Left lobe of liver (tissue), 2 donors: ENCODE results near the gene TRAPPC3L. TPM values are rescaled to one million over a fixed set of nuclear protein-coding genes. Genes with fewer than 3 reads are reported as not detected.
"Not testable (repeated sequence)": the region's sequence is repeated elsewhere in the genome, so short reads cannot be mapped to it uniquely, and the experiment has no call there.

Source experiments
- ATAC-seq: fragments of 200-7000 bp; cut with Tn5 transposase; one replicate; pipeline ENCODE4 v1.9.1; 2020; ENCODE audit warnings: mild to moderate bottlenecking, moderate library complexity
- DNase-seq: peaks from one replicate; pipeline ENCODE4 v3.0.0-alpha.2; 2020; ENCODE audit warnings: low spot score
- total RNA-seq: library from RNA; stranded (reverse); gene quantifications from one replicate; pipeline ENCODE4 v1.2.1, GENCODE V29; 2021
- donor health status: DM: no; HTN: no; CAD: no; lungs with moderate emphysema.
- donor health status: DM: no; HTN: yes; CAD: no.

Gene TRAPPC3L
- total RNA-seq, 1 donor from 2014 or later: not detected

GRCh38 chr6:116515141-116515540 lies 30.3 kb downstream of the TRAPPC3L start:
- ATAC-seq (peak; percentile 68), DNase-seq (no peak)

- no peak for ATAC-seq
- no peak for DNase-seq
Measured at GRCh38 chr6:116514111-116514510, 31.4 kb downstream of the TRAPPC3L start.

GRCh38 chr6:116513224-116513875 lies 32.1 kb downstream of the TRAPPC3L start:
- no peak for ATAC-seq
- DNase-seq: no peak

- no peak for ATAC-seq
- DNase-seq: no peak
Measured at GRCh38 chr6:116512734-116513133, 32.8 kb downstream of the TRAPPC3L start.

DNA sequence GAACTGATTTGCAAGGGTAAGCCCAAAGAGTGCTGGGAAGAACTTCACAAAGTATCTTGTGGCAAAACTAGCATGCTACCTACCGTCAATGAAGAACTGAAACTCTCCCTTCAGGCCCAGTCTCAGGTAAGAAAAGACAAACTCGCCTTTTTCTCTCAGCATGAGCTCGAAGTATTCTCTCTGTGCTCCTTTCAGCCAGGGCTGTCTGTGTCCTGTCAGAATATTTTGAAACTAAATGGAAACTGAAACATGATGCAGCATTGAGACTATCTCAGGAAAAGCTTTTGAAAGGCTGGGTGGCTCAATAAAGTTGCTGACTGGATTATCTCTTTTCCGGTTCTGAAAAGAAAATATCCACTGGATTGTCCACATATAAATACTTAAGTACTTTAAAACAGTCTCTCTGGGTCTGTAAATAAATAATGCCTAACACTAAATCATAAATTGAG lies 33.3 kb downstream of the TRAPPC3L start:
- ATAC-seq (peak; percentile 23), DNase-seq (no peak)

DNA sequence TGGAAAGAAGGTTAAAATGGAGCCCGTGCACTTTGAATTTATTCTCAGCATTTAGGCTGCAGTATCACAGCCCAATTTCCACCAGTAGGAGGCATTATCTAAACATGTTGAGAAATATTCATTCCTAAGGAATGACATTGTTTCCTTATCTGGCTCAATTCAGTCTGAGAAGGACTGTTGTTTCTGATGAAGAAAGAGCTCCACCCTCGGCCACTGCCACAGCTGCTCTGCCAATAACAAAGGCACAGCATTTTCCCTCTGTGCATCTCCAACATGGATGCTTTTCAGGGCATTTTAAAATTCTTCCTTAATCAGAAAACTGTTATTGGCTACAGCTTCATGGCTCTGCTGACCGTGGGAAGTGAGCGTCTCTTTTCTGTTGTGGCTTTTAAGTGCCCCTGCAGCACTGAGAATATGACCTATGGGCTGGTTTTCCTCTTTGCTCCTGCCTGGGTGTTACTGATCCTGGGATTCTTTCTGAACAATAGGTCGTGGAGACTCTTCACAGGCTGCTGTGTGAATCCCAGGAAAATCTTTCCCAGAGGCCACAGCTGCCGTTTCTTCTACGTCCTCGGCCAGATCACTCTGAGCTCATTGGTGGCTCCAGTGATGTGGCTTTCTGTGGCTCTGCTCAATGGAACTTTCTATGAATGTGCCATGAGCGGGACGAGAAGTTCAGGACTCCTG lies 33.9 kb downstream of the TRAPPC3L start, which contains the start of gene CALHM5:
Gene CALHM5 (plus strand): TSS at position 216 of the 687 bp plus-strand sequence. CDS start 58 bp downstream, at position 274.
- DNase-seq: no peak
- peak; percentile 68 for ATAC-seq

DNA sequence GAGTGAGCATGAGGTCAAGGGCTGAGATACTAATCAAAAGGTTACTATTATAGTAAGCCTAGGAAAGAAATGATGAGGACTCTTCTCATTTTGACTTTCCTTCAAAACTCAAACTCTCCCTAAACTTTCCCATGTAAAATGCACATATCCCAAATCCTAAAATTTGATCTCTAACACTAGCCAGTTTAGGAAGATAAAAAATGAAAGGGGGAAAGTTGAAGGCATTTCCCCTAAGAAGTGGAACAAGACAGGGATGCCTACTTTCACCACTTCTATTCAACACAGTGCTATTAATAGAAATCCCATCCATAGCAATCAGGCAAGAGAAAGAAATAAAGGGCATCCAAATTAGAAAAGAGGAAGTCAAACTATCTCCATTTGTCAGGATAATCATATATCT lies 37.0 kb downstream of the TRAPPC3L start:
- ATAC-seq (no peak), DNase-seq (no peak)

DNA sequence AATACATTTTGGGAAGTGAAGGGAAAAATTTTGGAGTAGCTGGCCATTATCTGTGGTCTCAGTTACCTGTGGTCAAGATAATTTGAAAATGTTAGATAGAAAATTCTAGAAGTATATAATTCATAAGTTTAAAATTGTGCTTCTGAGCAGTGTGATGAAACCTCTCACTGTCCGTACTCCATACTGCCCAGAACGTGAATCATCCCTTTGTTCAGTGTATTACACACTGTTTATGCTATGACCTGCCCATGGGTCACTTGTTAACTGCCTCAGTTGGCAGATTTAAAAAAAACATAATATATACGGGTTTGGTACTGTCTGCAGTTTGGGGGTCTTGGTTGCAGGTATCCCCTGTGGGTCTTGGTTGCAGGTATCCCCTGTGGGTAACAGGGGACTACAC lies 38.2 kb downstream of the TRAPPC3L start:
- DNase-seq: no peak
- ATAC-seq: no peak

- ATAC-seq: no peak
- no peak for DNase-seq
Measured at GRCh38 chr6:116500969-116501433, 44.5 kb downstream of the TRAPPC3L start.

DNA sequence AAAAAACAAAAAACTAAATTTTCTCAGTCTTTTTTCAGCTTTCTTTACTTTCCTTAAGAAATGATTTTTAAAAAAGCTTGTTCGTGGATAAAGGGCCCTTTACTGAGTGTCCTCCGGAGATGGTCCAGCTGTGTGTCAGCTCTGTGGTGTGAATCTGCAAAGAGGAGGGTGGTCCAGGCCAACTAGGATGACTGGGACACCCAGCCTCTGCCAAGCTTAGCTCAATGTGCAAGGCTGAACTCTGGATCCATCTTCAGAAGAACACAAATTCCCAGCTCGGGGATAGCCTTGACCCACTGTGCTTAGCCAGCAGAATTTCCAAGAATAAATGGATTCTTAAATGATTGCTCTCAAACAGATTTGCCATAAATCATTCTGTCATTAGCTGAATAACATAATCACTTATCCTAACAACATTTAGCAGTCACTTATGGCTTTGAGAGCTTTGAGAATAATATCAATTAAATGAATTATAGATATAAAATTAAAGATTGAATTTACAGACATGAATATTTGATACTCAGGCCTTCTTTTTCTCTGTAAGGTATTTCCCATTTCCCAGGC lies 48.3 kb downstream of the TRAPPC3L start:
- DNase-seq: no peak
- ATAC-seq: no peak

DNA sequence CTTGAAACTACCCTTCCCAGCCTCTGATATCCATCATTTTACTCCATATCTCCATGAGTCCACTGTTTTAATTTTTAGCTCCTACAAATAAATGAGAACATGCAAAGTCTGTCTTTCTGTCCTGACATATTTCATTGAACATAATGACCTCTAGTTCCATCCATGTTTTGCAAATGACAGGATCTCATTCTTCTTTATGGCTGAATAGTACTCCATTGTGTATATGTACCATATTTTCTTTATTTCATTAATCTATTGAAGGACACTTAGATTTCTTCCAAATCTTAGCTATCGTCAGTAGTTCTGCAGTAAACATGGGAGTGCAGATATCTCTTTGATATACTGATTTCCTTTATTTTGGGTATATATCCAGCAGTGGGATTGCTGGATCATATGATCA lies 50.3 kb downstream of the TRAPPC3L start:
- not testable (repeated sequence) for DNase-seq, ATAC-seq

DNA sequence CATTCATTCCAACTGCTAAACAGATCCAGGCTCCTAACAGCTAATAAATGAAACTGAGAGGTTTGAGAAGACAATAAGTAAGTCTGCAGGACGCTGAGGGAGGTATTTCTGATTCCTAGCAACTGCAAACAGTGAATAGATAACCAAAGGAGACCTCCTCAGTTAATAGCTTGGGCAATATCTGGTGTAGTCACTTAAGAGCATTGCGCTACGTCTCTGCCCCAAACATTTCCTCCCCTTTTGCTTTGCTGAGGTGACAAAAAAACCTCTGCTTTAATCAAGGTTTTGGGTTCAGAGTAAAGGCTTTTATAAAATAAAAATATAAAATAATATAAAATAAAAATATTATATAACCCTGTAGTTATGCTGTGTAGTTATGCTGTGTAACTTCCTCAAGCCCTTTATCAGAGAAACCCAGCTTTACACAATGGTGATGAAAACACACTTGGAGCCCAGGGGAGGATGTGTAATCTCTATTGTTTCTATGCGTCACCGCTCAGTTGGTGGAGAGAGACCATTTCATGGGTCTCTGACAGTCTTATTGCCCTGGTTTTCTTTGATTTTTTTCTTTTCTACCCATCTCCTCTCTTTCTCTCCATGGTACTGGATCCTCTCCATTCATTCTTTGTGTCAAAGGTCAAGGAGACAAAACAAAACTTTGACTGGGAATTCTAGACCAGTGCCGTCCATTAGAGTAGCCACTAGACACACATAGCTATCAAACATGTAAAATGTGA lies 53.0 kb downstream of the TRAPPC3L start:
- ATAC-seq (no peak), DNase-seq (no peak)

- DNase-seq: no peak
- ATAC-seq: no peak
Measured at GRCh38 chr6:116491610-116492330, 53.7 kb downstream of the TRAPPC3L start.

GRCh38 chr6:116485559-116486184 lies 59.8 kb downstream of the TRAPPC3L start:
- ATAC-seq: no peak
- no peak for DNase-seq

DNA sequence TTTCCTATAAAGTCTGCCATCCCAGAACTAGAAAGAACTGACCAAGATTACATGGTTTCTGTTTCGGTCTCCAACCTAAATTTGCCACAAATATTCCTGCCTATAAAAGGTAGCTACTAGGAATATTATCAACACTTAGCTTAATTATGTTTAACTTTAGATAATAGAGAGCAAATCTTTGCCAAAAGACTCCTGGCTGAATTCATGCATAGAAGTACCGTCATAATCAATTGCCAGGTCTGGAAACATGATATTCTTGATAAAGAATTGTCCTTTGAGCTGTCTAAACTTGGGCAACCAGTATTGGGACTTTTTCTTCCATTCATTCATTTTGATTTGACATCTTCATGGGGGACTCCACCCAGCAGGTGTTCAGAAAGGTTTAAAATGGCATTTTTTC lies 61.9 kb downstream of the TRAPPC3L start:
- no peak for DNase-seq
- no peak for ATAC-seq

DNA sequence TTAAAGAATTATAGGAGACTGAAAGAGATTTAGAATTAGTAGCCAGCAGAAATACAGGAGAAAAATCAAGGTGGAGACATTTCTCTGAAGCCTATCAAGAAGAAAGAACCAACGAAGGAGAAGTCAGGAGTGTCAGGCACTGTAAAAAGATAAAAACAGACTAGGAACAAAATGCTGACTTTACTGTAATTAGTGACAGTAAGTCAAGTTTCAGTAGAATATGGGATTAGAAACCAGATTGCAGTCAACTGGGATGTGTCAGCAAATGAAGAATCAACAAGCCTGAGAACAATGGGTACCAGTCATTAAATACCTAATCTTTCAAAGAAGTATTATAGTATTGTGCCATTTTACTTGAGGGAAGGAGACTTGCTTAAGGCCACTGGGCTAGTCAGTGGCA lies 62.7 kb downstream of the TRAPPC3L start:
- ATAC-seq: no peak
- DNase-seq: no peak

- no peak for DNase-seq
- ATAC-seq: no peak
Measured at GRCh38 chr6:116476002-116476678, 69.3 kb downstream of the TRAPPC3L start.

GRCh38 chr6:116475141-116475540 lies 70.3 kb downstream of the TRAPPC3L start:
- no peak for ATAC-seq

DNA sequence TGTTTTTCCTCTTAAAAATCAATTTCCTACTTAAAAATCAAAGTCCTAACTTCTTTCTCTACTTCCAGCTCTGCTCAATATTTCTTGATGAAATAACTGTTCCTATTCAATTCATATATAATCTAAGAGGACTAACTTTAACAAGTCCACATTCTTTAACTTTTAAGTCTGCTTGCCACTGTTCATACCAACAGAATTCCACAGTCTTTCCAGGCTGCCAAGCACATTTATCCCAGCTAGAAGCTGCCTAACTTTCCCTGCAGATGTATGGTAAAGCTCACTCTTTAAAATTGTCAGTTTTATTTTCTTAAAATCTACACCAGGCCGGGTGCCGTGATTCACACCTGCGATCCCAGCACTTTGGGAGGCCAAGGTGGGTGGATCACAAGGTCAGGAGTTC lies 72.8 kb downstream of the TRAPPC3L start:
- ATAC-seq: no peak
- no peak for DNase-seq

More at GRCh38 chr6:116475141-116475540, 70.3 kb downstream of the TRAPPC3L start:
- no peak for DNase-seq

DNA sequence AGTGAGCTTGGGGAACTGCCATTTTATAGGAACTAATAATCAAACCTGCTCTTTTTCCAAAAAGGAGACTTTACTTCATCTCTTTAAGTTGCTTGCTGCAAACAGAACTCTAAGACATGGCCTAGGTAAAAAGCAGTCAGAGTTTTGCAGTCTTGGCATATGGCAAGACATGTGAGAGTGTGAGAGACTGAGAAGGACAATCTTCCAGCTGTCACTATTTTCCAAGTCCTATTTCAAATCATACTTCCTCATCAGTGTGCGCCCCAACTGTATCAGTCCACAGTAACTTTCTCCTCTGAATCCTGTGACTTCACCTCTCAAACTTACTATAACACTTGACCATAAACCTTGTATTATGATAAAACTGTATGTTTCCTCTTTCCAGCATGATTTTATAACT lies 74.0 kb downstream of the TRAPPC3L start:
- DNase-seq (no peak), ATAC-seq (no peak)
